ENCODE results near the gene GTPBP6. TPM values are rescaled to one million over a fixed set of nuclear protein-coding genes. Genes with fewer than 3 reads are reported as not detected.

GTPBP6 gene
- total RNA-seq, 6 experiments from 2014 or later = 20.9 to 32.8 (median 23.2) TPM

DNA sequence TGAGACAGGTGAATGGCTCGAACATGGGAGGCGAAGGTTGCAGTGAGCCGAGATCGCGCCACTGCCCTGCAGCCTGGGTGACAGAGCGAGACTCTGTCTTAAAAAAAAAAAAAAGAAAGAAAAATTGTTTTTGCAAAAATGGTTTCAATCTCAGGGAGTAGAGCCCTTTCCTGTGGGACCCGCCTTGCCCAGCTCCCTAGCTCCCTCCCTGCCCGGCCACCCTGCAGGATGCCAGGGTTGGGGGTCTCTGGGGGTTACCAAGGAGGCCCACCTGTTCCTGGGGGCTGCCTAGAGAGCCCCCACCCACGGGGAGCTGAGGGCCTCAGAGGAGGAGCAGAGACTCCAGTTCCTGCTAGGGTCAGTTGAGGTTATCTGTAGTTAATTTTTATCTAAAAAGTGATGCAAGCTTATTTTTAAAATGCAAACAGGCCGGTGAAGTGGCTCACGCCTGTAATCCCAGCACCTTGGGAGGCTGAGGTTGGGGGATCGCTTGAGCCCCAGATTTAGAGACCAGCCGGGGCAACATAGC is 56.2 kb downstream of the GTPBP6 start:
- peak in 1 of 3 donors; percentile 61 for DNase-seq
- H3K27me3 ChIP-seq = no peaks in the 10 kb centered on the region
- intact Hi-C loops (cut with DNase I) = no loop called here
- peak overlapping the region in 1 of 3 donors; percentile 31 for H3K4me3 ChIP-seq
- H3K9me3 ChIP-seq = no peaks in the 10 kb centered on the region
- 36% methylated on average over 10 of the region's 13 CpGs for WGBS (ENCODE audit: insufficient coverage, low coverage, low lambda C conversion rate, missing lambda C conversion rate)
- no peaks in the 10 kb centered on the region for H3K36me3 ChIP-seq
- peak overlapping the region; percentile 34 to 91 (median 84) for H3K27ac ChIP-seq
- peak; percentile 81 to 87 (median 86) for ATAC-seq
- TF ChIP-seq, protein P1, sequence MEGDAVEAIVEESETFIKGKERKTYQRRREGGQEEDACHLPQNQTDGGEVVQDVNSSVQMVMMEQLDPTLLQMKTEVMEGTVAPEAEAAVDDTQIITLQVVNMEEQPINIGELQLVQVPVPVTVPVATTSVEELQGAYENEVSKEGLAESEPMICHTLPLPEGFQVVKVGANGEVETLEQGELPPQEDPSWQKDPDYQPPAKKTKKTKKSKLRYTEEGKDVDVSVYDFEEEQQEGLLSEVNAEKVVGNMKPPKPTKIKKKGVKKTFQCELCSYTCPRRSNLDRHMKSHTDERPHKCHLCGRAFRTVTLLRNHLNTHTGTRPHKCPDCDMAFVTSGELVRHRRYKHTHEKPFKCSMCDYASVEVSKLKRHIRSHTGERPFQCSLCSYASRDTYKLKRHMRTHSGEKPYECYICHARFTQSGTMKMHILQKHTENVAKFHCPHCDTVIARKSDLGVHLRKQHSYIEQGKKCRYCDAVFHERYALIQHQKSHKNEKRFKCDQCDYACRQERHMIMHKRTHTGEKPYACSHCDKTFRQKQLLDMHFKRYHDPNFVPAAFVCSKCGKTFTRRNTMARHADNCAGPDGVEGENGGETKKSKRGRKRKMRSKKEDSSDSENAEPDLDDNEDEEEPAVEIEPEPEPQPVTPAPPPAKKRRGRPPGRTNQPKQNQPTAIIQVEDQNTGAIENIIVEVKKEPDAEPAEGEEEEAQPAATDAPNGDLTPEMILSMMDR (IDR thresholded peaks at IDR 0.05) = no peak
- TF ChIP-seq POLR2A (IDR thresholded peaks at IDR 0.05) = no peak
- peaks cover 0 to 38% (median 14%) of the 10 kb centered on the region in 4 donors for H3K4me1 ChIP-seq

DNA sequence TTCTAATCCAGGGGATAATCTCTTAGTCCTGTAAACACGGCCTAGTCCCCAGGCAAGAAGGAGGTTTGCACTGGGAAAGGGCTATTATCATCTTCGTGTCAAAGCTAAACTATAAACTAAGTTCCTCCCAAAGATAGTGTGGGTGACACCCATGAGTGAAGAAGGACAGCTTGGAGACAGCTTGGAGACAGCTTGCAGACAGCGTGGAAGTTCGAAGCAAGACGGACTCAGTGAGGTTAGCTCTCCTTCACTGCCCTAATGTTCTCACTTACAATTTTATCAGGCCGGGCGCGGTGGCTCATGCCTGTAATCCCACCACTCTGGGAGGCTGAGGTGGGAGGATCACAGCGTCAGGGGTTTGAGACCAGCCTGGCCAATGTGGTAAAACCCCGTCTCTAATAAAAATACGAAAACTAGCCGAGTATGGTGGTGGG is 56.7 kb downstream of the GTPBP6 start:
- intact Hi-C loops (cut with DNase I) = no loop called here
- H3K27me3 ChIP-seq = no peaks in the 10 kb centered on the region
- H3K36me3 ChIP-seq = no peaks in the 10 kb centered on the region
- peak overlapping the region in 1 of 3 donors; percentile 31 for H3K4me3 ChIP-seq
- DNase-seq (peak in 1 of 3 donors; percentile 37), ATAC-seq (peak in 3 of 4 donors; percentile 1 to 5 (median 2))
- H3K9me3 ChIP-seq = no peaks in the 10 kb centered on the region
- WGBS (ENCODE audit: insufficient coverage, low coverage, low lambda C conversion rate, missing lambda C conversion rate) = 36% methylated on average over 7 of the region's 12 CpGs
- H3K4me1 ChIP-seq = peaks cover 0 to 38% (median 14%) of the 10 kb centered on the region in 4 donors
- H3K27ac ChIP-seq = peak overlapping the region in 2 of 3 donors; percentile 84 to 91
- no peak for TF ChIP-seq POLR2A (IDR thresholded peaks at IDR 0.05)
- TF ChIP-seq, protein P1 (IDR thresholded peaks at IDR 0.05) = no peak

DNA sequence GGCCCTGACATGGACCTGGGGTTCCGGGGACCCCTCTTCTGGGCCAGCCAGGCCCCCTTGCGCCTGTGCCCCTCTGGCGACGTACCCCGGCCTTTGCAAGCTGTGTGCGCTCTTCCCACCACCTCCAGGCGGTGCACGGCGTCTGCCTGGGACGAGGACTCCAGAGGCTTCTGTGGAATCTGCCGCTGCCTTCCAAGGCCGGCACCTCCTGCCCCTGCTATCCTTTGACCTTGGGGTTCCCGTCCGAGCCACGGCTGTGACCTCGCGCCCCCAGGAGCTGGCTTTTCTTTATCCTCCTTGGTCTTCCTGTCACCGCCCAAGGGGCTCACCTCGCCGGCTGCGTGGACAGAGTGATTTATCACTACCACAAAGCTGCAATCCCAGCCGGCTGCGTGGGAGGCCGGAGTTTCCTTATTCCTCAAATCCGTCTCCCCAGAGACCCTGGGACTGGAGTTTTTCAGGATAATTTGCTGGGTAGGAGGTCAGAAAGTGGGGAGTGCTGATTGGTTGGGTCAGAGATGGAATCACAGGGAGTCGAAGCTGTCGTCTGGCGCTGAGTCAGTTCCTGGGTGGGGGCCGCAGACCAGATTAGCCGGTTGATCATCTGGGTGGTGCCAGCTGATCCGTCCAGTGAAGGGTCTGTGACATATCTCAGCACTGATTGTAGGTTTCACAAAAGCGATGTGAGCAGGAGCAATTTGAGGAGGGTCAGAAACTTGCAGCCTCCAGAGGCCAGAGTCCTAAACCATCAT is 57.3 kb downstream of the GTPBP6 start:
- peak in 1 of 3 donors; percentile 49 for DNase-seq
- WGBS (ENCODE audit: insufficient coverage, low coverage, low lambda C conversion rate, missing lambda C conversion rate) = 70% methylated on average over 11 of the region's 32 CpGs
- TF ChIP-seq, protein P1 (IDR thresholded peaks at IDR 0.05) = no peak
- TF ChIP-seq POLR2A (IDR thresholded peaks at IDR 0.05) = no peak
- no peaks in the 10 kb centered on the region for H3K36me3 ChIP-seq
- H3K27me3 ChIP-seq = no peaks in the 10 kb centered on the region
- peak overlapping the region in 2 of 3 donors; percentile 84 to 91 for H3K27ac ChIP-seq
- H3K9me3 ChIP-seq = no peaks in the 10 kb centered on the region
- no peak overlapping the region for H3K4me3 ChIP-seq
- intact Hi-C loops (cut with DNase I) = no loop called here
- no peak for ATAC-seq
- H3K4me1 ChIP-seq = peaks cover 0 to 38% (median 14%) of the 10 kb centered on the region in 4 donors

DNA sequence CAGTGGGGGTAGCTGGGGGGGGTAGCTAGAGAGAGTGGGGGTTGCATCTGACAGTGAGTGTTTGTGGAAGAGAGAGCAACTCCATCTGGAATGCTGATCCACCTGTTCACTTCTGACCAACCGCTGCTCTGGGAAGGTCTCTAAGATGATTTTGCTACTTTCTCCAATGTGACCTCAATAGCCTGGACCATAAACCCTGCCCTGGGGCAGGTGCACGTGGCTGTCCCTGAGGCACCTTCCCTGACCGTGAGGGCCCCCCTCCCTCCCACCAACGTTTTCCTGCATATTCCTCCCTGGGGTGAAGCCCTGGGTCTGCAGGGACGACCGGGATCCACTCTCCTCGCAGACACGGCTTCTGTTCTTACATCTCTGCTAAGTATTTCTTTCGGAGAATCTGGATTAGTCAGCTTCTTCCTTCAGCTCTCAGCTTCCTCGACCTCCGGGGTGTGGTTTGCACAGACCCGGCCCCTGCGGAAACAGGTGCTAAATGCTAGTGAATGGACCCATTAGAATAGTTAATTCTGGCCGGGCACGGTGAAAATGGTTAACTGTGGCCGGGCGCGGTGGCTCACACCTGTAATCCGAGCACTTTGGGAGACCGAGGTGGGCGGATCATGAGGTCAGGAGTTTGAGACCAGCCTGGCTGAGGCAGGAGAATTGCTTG is 58.8 kb downstream of the GTPBP6 start:
- ATAC-seq = no peak
- Histone ChIP-seq H3K27me3 (no peaks in the 10 kb centered on the region), H3K9me3 (no peaks in the 10 kb centered on the region), H3K4me1 (peaks cover 0 to 34% (median 14%) of the 10 kb centered on the region in 4 donors), H3K36me3 (no peaks in the 10 kb centered on the region), H3K27ac (no peak overlapping the region), H3K4me3 (no peak overlapping the region)
- 66% methylated on average over 13 of the region's 21 CpGs for WGBS (ENCODE audit: insufficient coverage, low coverage, low lambda C conversion rate, missing lambda C conversion rate)
- TF ChIP-seq, protein P1 (IDR thresholded peaks at IDR 0.05) = no peak
- no peak for TF ChIP-seq POLR2A (IDR thresholded peaks at IDR 0.05)
- intact Hi-C loops (cut with DNase I) = no loop called here
- DNase-seq = peak in 1 of 3 donors; percentile 38

Measured in right lobe of liver (tissue), 6 donors.